NCI-H524 (cell line): Measurements from ENCODE around the gene DBNL.

Source experiments
- DNase-seq, 2 experiments: peaks; one replicate each; lab custom pipeline; 2025; lab: John Stamatoyannopoulos, UW

DBNL gene

DNA sequence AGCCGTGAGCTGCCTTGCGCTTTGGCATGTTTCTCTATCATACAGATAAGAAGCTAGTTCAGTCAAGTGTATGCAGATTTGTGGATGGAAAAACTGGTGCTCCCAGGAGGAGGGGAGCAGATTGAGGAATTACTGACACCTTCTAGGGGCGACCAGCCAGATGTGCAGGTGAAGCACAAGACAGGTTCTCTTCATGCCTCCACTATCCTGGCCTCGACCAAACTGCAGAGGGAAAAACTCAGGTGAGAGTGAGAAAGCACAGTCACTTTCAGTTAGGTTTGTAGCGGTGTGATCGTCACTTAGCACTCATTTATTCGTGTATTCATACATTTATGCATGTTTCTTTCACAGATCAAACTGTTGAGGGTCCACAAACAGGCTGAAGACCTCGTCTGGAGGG, 600 bp upstream of the DBNL start:
- no peak for DNase-seq

DNA sequence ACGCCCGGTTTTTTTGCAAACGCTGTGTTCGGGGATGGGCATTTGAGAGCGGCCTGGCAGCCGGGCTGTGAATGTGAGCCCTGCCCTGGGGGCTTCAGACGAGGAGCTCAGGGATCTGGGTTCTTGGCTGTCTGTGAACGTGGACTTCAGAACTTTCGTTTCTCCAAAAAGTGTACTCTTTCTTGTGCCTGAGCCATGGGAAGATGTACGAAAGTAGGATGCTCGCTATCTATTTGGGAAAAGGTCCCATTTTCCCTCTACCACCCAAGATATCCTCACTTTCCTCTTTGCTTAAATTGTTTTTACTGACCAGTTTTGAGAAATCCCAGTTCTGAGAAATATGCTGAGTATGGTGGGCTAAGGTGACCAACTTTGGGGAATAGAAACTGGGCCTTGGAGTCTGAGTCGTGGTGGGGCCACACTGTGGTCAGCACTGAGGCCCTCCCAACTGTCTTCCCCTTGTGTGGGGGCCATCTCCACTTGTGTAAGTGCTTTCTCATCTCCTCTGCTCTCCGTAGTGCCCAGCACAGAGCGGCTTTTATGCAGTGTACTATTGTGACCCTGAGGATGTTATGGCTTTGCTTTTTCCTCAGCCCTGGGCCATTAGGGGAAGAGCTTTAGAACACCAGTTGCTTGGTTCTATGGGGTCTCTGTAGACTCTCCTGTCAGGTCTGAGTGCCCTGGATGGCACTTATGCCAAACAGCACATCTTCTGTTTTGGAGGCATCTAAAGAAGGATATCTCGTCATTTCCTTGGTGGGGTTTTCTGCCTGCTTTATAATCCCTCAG, 918 bp downstream of the DBNL start:
- DNase-seq = no peak

DNA sequence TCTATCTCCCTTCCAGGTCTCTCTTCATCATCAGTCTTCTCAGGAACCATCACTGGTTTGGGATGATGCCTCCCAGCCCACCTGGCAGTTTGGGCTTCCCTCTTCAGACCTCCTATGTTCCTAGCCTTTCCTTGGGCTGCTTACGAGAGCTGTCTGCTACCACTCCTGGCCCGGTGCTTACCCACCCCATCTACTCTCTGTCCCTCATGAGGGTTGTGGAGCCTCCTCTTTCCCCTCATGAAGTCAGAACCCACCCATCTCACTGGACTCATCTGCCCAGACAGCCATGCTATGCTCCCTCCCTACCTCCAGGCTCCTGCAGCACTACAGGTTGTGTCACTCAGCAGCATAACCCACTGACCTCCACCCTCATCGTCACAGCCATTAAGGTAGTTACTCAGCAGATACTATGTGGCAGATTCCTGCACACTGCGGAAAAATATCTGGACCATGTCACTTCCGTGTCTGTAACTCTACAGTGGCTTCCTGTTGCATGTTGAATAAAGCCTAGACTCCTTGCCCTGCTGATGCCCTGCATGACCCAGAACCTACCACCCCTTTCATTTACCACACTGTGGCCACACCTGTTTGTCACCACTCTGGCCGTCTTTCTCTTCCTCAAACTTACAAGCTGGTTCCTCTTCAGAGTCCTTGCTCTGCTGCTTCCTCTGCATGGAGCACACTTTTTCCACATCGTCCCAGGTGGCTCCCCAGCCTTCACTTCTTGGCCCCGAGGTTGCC, 2.0 kb downstream of the DBNL start:
- DNase-seq = no peak

DNA sequence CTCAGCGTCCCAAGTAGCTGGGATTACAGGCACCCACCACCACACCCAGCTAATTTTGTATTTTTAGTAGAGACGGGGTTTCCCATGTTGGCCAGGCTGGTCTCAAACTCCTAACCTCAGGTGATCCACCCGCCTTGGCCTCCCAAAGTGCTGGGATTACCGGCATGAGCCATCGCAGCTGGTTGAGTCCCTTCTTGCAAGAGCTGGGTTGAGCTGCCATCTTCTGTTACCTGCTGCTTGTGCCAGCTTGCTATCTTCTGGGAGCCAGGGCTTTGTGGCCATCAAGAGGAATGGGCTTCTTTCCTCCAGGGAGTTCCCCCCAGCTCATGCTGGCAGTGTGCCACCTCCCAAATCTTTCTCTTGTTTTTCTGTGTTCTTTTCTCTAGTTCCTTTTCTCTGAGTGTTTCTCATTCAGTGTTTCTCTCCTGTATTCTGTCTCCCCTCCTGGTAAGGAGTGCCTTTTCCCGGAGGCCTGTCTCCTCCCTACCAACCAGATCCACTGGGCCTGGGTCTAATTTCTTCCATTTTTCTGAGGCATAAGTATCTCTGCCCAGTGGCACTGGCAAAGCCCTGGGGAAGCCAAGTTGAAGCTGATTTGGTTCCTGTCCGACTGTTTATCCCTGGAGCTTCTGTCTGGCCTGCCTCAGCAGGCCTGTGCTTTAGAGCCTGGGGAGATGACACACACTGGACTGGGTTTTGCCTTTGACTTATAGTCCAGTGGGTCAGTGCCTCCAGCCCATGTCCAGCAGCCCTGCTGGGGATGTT, 3.7 kb downstream of the DBNL start:
- no peak for DNase-seq

DNA sequence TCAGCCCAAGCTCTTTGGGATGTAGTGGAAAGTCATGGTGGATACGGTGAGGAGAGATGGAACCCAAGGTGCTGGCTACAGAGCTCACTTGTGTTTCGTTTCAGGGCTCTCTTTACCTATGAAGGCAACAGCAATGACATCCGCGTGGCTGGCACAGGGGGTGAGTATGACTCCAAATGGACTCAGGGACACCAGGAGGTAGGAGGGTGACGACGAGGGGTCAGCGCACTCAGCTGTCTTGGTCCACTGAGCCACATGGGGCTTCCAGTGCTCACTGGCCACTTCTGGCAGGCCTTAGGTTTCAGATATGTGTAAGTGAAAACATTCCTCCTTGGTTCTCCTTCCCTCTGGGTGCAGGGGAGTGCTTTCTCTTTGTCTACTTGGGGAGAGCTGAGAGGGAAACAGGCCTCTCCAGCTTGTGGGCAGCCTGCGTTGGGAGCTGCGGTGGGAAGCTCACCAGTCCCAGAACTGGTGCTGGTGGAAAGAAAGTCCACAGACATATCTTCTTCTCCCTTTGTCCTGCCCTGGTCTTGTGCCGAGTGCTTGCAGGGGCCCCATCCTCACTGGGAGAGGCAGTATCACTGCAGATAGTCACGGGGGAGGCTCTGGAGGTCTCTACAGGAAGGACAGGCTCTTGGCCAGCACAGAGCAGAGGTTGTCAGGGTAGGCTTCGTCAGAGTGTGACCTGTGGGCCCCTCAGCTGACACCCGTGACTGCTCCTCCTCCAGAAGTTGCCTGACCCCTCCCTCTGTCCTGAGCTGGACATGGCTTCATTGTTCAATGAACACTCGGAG, 5.8 kb downstream of the DBNL start:
- no peak for DNase-seq

DNA sequence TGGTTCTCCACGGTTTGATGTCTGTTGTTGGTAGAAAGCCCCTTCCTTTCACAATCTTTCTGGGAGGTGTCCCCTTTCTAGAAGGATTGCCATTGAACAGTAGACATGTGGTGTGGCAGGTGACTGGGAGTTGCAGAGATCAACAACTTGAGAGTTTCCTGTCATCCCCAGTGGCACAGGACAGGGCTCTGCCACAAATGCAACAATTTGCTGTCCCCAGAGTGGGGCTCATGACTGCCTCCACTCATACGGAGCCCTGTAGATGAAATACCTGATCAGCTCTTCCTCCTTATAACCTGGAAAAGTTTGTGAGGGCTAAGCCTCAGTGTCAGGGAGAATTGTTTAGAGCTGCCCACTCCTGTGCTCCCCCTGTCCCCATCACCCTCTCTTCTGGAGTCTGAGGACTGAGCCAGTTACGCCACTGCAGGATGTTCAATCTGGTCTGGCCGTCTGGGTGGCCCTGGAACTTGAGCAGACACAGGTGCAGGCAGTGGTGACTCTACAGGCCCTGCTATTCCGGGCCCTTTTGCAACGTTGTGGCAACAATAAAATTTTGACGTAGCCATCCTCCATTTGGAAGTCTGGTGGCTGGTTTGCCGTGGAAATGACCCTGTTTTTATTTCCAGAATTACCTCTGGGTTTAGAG, 6.5 kb downstream of the DBNL start:
- DNase-seq = no peak

DNA sequence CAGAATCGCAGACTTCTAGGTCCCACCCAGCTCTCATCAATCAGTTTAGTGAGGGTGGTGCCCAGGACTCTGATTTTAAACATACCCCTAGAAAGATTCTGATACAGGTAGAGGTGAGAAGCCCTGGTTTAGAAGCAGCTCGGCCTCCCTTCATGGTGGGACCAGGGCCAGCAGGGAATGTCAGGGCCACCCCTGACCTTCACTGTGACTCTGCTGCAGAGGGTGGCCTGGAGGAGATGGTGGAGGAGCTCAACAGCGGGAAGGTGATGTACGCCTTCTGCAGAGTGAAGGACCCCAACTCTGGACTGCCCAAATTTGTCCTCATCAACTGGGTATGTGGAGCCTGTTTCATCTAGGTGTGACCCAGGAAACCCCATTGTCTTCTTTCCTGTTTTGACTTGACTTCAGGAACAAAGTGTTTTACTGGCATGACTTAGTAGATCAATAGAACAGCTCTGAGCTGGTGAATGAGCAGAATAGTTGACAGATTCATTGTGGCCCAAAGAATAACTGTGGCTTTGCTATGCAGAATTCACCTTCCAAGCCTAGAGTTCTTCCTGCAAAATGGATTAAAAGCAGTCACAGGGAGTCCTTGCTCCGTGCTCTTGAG, 7.2 kb downstream of the DBNL start:
- no peak for DNase-seq

DNA sequence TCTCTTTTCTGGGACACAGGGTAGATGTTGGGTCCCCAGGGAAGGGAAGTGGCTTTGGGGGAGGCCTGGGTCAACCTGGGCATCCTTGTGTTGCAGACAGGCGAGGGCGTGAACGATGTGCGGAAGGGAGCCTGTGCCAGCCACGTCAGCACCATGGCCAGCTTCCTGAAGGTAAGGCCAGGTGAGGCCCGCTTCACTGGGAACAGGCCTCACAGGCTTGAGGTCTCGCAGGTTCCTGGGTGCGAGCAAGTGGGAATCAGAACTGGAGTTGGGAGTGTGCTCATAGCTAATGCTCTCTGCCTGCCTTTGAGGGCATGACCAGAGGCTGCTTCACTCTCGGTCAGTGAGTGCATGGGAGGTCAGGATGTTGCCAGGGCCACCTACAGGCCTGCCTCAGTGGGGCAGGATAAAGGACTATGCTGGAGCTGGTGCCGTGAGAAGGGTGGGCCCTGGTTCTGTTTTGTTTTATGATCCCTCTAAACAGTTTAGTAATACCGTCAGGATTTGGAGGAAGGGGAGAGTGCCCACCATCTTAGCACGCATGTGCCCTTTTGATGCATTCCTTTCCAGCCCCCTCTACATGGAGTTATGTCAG, 8.4 kb downstream of the DBNL start:
- no peak for DNase-seq

DNA sequence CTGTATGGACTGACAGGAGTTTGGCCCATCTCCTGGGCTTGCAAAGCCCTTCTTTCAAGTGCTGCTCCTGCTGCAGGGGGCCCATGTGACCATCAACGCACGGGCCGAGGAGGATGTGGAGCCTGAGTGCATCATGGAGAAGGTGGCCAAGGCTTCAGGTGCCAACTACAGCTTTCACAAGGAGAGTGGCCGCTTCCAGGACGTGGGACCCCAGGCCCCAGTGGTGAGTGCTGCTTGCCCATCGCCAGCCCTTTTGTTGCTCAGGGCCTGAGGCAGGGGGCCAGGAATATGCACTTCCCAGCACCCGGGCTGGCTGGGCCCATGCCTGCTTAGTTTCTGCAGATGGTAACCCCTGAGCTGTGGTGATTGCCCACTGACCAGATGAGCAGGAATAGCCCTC, 12.2 kb downstream of the DBNL start:
- no peak for DNase-seq

DNA sequence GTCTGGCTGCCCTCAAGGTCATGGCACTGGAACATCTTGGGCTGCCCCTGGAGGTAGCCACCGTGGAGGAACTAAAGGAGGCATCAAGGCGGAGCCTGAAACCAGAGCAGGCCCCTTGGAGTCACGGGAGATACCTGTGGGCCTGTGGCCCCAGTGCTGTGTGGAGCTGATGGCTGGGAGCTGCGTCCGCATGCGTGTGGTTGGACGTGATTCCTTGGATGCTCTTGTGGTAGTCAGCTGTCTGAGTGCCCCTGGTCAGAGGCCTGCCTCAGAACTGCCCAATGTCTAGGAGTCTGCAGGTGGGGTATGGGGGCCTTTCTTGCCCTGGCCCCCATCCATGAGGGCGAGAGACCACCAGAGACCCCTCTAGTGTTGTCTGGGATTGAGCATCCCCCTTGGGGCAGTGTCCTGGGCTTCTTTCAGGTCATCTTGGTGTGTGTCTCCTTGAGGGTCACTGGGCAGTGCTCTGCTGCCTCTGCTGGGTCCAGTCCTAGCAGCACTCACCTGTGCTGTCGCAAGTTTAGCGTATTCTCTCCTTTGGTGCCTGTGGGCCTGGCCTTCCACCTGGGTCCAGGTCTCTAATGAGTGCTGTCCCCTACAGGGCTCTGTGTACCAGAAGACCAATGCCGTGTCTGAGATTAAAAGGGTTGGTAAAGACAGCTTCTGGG, 12.8 kb downstream of the DBNL start:
- no peak for DNase-seq

DNA sequence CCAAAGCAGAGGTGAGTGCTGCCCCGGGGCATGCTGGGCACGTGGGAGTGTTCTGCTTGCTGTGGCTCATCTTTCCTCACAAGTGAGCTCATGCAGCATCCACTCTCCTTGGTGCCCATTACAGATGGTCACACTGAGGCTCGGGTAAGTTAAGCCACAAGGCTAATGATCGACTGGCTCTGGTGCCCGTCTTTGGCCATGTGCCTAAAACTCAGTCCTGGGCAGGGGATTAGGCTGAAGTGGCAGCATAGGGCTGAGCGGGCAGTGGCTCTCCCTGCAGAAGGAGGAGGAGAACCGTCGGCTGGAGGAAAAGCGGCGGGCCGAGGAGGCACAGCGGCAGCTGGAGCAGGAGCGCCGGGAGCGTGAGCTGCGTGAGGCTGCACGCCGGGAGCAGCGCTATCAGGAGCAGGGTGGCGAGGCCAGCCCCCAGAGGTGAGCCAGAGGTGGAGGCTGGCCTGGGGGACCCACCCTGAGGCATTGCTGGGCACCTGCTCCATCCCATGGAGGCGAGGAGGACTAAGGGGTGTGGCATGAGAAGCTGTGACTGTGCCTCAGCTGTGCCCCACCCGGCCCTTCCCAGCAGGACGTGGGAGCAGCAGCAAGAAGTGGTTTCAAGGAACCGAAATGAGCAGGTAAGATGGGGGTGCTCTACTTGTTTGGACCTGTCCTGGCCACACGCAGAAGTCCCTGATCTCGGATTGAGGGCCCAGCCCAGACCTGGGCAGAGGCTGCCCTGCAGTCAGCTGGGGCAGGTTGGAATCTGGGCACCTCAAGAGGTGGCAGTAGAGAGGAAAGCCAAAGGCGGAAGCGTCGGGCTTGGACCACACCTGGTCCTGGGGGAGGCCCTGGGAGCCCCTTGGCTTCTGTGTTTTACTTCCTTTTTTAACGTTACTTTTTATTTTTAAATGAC, 13.6 kb downstream of the DBNL start:
- DNase-seq = no peak

DNA sequence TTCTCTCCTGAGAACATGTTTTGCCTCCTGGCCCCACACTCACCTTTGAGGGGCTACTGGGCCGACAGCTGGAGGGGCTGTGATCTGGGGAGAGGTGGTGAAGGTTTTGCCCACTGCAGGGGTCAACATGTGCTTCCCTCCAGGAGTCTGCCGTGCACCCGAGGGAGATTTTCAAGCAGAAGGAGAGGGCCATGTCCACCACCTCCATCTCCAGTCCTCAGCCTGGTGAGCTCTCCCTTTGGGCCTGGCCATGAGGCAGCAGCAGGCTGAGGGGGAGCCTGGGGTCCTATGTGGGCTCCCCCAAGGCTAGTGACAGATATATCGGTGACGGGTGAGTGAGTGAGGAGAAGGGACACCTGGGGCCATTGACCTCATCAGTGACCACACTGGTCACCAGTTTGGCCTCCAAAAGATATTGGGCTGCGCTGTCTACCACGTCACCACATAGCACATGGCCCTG, 14.3 kb downstream of the DBNL start:
- no peak for DNase-seq

DNA sequence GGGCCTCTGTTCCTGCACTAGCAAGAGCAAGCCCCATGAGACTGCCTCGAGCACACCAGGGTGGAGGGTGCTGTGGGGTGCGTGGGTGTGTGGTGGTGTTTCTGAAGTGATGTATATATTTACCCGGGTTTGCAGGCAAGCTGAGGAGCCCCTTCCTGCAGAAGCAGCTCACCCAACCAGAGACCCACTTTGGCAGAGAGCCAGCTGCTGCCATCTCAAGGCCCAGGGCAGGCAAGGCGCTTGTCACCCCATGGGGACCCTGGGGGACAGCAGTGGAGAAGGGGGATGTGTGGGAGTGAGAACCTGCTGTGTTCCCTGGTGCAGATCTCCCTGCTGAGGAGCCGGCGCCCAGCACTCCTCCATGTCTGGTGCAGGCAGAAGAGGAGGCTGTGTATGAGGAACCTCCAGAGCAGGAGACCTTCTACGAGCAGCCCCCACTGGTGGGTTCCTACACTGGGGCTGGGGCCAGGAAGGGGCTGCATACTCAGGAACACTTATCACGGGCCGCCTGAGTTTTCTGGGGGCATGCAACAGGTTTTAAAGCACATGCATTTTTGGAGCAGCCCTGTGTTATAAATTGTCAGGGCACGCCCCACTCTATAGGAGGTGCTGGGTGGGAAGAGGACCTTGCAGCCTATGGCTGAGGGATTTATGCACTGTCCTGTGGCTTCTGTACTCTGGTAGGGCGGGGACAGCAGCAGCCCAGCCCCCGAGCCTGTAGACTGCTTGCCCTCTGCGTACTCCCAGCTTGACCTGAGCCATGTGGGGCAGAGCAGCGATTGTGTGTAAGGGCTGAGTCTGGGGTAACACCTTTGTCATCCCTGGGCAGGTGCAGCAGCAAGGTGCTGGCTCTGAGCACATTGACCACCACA, 15.0 kb downstream of the DBNL start:
- DNase-seq = no peak

DNA sequence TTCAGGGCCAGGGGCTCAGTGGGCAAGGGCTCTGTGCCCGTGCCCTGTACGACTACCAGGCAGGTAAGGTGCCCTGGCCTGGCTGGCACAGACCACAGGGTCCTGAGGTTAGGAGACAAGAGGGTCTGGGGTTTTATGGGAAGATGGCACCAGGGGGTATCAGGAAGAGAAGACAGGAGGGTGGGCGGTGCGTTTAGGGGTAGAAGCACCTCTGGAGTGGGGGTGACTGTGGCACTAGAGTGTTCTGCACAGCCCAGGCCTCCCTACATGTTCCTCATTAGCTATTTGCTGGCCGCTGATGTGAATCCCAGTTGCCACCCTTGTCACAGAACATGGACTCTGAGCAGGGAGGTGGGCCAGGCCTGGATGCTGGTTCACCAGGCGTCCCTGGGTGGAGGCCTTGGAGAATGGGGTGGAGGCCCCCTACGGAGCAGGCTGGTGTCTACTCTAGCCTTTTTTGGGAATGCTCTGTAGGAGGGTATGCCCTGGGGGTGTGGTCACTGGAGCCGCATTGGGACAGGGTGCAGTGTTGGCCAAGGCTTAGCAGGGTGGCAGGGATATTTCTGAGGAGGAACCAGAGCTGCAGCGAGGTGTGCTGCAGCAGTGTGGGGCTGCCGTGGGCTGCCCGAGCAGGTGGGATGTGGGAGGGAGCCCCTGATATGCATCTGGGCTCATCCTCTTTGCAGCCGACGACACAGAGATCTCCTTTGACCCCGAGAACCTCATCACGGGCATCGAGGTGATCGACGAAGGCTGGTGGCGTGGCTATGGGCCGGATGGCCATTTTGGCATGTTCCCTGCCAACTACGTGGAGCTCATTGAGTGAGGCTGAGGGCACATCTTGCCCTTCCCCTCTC, 15.8 kb downstream of the DBNL start:
- DNase-seq = no peak

DNA sequence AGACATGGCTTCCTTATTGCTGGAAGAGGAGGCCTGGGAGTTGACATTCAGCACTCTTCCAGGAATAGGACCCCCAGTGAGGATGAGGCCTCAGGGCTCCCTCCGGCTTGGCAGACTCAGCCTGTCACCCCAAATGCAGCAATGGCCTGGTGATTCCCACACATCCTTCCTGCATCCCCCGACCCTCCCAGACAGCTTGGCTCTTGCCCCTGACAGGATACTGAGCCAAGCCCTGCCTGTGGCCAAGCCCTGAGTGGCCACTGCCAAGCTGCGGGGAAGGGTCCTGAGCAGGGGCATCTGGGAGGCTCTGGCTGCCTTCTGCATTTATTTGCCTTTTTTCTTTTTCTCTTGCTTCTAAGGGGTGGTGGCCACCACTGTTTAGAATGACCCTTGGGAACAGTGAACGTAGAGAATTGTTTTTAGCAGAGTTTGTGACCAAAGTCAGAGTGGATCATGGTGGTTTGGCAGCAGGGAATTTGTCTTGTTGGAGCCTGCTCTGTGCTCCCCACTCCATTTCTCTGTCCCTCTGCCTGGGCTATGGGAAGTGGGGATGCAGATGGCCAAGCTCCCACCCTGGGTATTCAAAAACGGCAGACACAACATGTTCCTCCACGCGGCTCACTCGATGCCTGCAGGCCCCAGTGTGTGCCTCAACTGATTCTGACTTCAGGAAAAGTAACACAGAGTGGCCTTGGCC, 16.6 kb downstream of the DBNL start:
- DNase-seq = no peak

DNA sequence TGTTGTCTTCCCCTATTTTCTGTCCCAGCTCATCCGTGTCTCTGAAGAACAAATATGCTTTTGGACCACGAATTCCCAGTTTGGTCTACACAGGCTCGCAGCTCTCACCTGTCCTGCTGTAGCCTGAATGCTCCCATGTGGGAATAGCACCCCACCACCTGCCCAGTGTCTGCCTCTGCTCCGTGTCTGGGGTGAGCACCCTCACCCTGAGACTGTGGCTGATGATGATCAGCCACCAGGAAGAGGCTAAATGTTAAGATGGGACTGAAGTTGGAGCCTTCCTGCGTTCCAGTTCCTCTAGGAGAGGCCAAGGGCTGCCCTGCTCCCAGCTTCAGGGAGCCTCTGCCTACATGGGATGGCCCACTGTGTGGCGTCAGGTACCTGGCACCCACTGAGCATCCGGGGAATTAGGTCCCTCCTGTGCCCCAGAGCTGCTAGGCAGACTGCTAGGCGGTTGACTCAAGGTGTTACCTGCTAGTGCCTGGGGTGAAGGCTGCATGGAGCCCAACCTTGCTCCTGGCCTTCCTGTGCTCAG, 17.2 kb downstream of the DBNL start:
- no peak for DNase-seq
